ENCODE data around the gene IFITM1. TPM values are rescaled to one million over a fixed set of nuclear protein-coding genes. Genes with fewer than 3 reads are reported as not detected.

IFITM1 gene
- total RNA-seq, 2 experiments from 2014 or later: 296 to 304 TPM

GRCh38 chr11:269146-269890 lies 44.5 kb upstream of the IFITM1 start:
- TF ChIP-seq CTCF (IDR thresholded peaks at IDR 0.05): peak; percentile 46
- Mint-ChIP-seq H3K4me1 (ENCODE audit: low read depth) (peaks cover 37% of the 10 kb centered on the region), H3K4me3 (peak overlapping the region; percentile 89), H3K36me3 (ENCODE audit: low read depth) (no peaks in the 10 kb centered on the region), H3K9me3 (peaks cover 3% of the 10 kb centered on the region), H3K27ac (peak overlapping the region; percentile 98), H3K27me3 (no peaks in the 10 kb centered on the region)
- CTCF ChIA-PET: interaction anchor here (1.3 to 2.9 kb wide), 2 partner anchors 8 to 12 kb away, joined by 3 to 14 read pairs; no protein-coding TSS in a partner anchor
- POLR2A ChIA-PET: interaction anchor here (0.7 to 3.9 kb wide), 9 partner anchors 11 to 542 kb away, joined by 3 to 75 read pairs (median 4); partner anchors contain the start of genes NLRP6, PSMD13 and SIRT3
- ATAC-seq (peak; percentile 38), DNase-seq (peak; percentile 72)
- intact Hi-C loops (cut with micrococcal nuclease): loop anchor here (10.0 kb wide), 1 partner anchor 45 kb away; the partner anchor contains the start of gene IFITM1

GRCh38 chr11:270451-271318 lies 43.2 kb upstream of the IFITM1 start:
- ChIA-PET POLR2A (interaction anchor here (0.7 to 2.2 kb wide), 7 partner anchors 8 to 34 kb away, joined by 3 to 10 read pairs (median 4); partner anchors contain the start of gene PSMD13), CTCF (interaction anchor here (1.0 kb wide), 1 partner anchor 33 kb away, joined by 3 read pairs; no protein-coding TSS in a partner anchor)
- intact Hi-C loops (cut with micrococcal nuclease): no loop called here
- ATAC-seq: no peak
- no peaks in the 10 kb centered on the region for H3K36me3 Mint-ChIP-seq (ENCODE audit: low read depth)
- no peak for DNase-seq
- no peak overlapping the region for H3K4me3 Mint-ChIP-seq
- peaks cover 3% of the 10 kb centered on the region for H3K9me3 Mint-ChIP-seq
- H3K27ac Mint-ChIP-seq: peak overlapping the region; percentile 98
- TF ChIP-seq CTCF (IDR thresholded peaks at IDR 0.05): no peak
- H3K4me1 Mint-ChIP-seq (ENCODE audit: low read depth): peaks cover 33% of the 10 kb centered on the region
- H3K27me3 Mint-ChIP-seq: no peaks in the 10 kb centered on the region

- intact Hi-C loops (cut with micrococcal nuclease): no loop called here
- Mint-ChIP-seq H3K9me3 (peaks cover 6% of the 10 kb centered on the region), H3K27me3 (no peaks in the 10 kb centered on the region), H3K4me1 (ENCODE audit: low read depth) (peaks cover 33% of the 10 kb centered on the region), H3K27ac (no peak overlapping the region), H3K4me3 (no peak overlapping the region), H3K36me3 (ENCODE audit: low read depth) (peaks cover 3% of the 10 kb centered on the region)
- POLR2A ChIA-PET: interaction anchor here (0.8 to 2.2 kb wide), 7 partner anchors 8 to 34 kb away, joined by 3 to 10 read pairs (median 3); partner anchors contain the start of genes PGGHG and PSMD13
- DNase-seq (no peak), ATAC-seq (no peak)
- TF ChIP-seq CTCF (IDR thresholded peaks at IDR 0.05): no peak
- CTCF ChIA-PET: interaction anchor here (1.0 kb wide), 1 partner anchor 33 kb away, joined by 3 read pairs; no protein-coding TSS in a partner anchor
These were observed 42.5 kb upstream of the IFITM1 start for GRCh38 chr11:271319-271715.

GRCh38 chr11:272195-272930 lies 41.5 kb upstream of the IFITM1 start:
- POLR2A ChIA-PET: interaction anchor here (0.8 to 2.2 kb wide), 5 partner anchors 9 to 29 kb away, joined by 3 to 10 read pairs (median 3); partner anchors contain the start of gene PGGHG
- Mint-ChIP-seq H3K27ac (peak overlapping the region; percentile 14), H3K36me3 (ENCODE audit: low read depth) (peaks cover 10% of the 10 kb centered on the region), H3K4me1 (ENCODE audit: low read depth) (peaks cover 33% of the 10 kb centered on the region), H3K9me3 (peaks cover 10% of the 10 kb centered on the region), H3K4me3 (no peak overlapping the region), H3K27me3 (no peaks in the 10 kb centered on the region)
- no peak for TF ChIP-seq CTCF (IDR thresholded peaks at IDR 0.05)
- CTCF ChIA-PET: interaction anchor here (0.9 to 1.0 kb wide), 2 partner anchors 34 to 58 kb away, joined by 3 read pairs; no protein-coding TSS in a partner anchor
- DNase-seq: no peak
- no peak for ATAC-seq
- intact Hi-C loops (cut with micrococcal nuclease): no loop called here
